Astrocyte (in vitro differentiated cells and primary cell): Measurements from ENCODE around the gene TMEM63B. TPM values are rescaled to one million over a fixed set of nuclear protein-coding genes. Genes with fewer than 3 reads are reported as not detected.

Experiments used
- DNase-seq: peaks from one replicate; pipeline ENCODE4 v3.0.0-alpha.2; 2010; ENCODE audit warnings: low read depth
- FAIRE-seq: peaks from 2 replicates; lab custom pipeline; 2011; peaks lifted over from hg19 to GRCh38; lab: Jason Lieb, UNC
- H2AFZ ChIP-seq: 2 replicates; pipeline ENCODE4 v1.6.0; 2012; ENCODE audit warnings: low read depth, low read length, inconsistent platforms
- H3K27ac ChIP-seq: 2 replicates; pipeline ENCODE4 v1.5.1; 2011; ENCODE audit warnings: low read depth, low read length, inconsistent platforms
- H3K27me3 ChIP-seq: 2 replicates; pipeline ENCODE4 v1.6.0; 2011; ENCODE audit warnings: low read length, inconsistent platforms; ENCODE audit not compliant: insufficient read depth
- H3K36me3 ChIP-seq: 2 replicates; pipeline ENCODE4 v1.5.1; 2011; ENCODE audit warnings: low read length, inconsistent platforms; ENCODE audit not compliant: insufficient read depth
- H3K4me1 ChIP-seq: 2 replicates; pipeline ENCODE4 v1.5.1; 2011; ENCODE audit warnings: low read length, inconsistent platforms; ENCODE audit not compliant: insufficient read depth
- H3K4me2 ChIP-seq: 2 replicates; pipeline ENCODE4 v1.6.0; 2012; ENCODE audit warnings: low read length, inconsistent platforms
- H3K4me3 ChIP-seq: 2 replicates; pipeline ENCODE4 v1.5.1; 2011; ENCODE audit warnings: low read depth, mild to moderate bottlenecking, low read length, inconsistent platforms; ENCODE audit not compliant: insufficient read depth
- H3K79me2 ChIP-seq: 2 replicates; pipeline ENCODE4 v1.6.0; 2012; ENCODE audit warnings: mild to moderate bottlenecking, low read length, inconsistent platforms; ENCODE audit not compliant: insufficient read depth
- H3K9ac ChIP-seq: 2 replicates; pipeline ENCODE4 v1.6.0; 2012; ENCODE audit warnings: mild to moderate bottlenecking, low read length, inconsistent platforms
- H3K9me3 ChIP-seq: 2 replicates; pipeline ENCODE4 v1.5.1; 2012; ENCODE audit warnings: low read depth, mild to moderate bottlenecking, low read length, inconsistent platforms; ENCODE audit not compliant: insufficient read depth
- H4K20me1 ChIP-seq: 2 replicates; pipeline ENCODE4 v1.6.0; 2012; ENCODE audit warnings: low read length, inconsistent platforms; ENCODE audit not compliant: insufficient read depth
- H3K27ac Mint-ChIP-seq: one replicate; pipeline ENCODE4 v1.8.0; 2021; ENCODE audit warnings: mild to moderate bottlenecking, mixed read lengths; ENCODE audit not compliant: unreplicated experiment
- H3K27me3 Mint-ChIP-seq: one replicate; pipeline ENCODE4 v1.8.0; 2021; ENCODE audit warnings: low read depth, mixed read lengths; ENCODE audit not compliant: unreplicated experiment
- H3K36me3 Mint-ChIP-seq: one replicate; pipeline ENCODE4 v1.8.0; 2021; ENCODE audit warnings: low read depth, mixed read lengths; ENCODE audit not compliant: unreplicated experiment
- H3K4me1 Mint-ChIP-seq: one replicate; pipeline ENCODE4 v1.8.0; 2021; ENCODE audit warnings: low read depth, mixed read lengths; ENCODE audit not compliant: unreplicated experiment
- H3K4me3 Mint-ChIP-seq: one replicate; pipeline ENCODE4 v1.8.0; 2021; ENCODE audit warnings: mild to moderate bottlenecking, moderate library complexity, mixed read lengths; ENCODE audit not compliant: unreplicated experiment
- H3K9me3 Mint-ChIP-seq: one replicate; pipeline ENCODE4 v1.8.0; 2021; ENCODE audit warnings: mild to moderate bottlenecking, mixed read lengths; ENCODE audit not compliant: unreplicated experiment
- CTCF ChIP-seq: IDR thresholded peaks from 2 replicates; pipeline ENCODE4 v1.5.1; 2011; ENCODE audit warnings: low read depth, mild to moderate bottlenecking, inconsistent platforms, low read length, moderate library complexity; ENCODE audit not compliant: insufficient read depth
- EZH2 ChIP-seq: IDR thresholded peaks from 2 replicates; pipeline ENCODE4 v1.6.1; 2012; ENCODE audit warnings: mild to moderate bottlenecking, low read length, inconsistent platforms; ENCODE audit not compliant: insufficient read depth
- total RNA-seq: library from RNA; stranded (reverse); gene quantifications from 2 replicates; pipeline ENCODE4 v1.2.1, GENCODE V29; 2021

Gene TMEM63B
- total RNA-seq, 1 donor from 2014 or later: 86.6 TPM

DNA sequence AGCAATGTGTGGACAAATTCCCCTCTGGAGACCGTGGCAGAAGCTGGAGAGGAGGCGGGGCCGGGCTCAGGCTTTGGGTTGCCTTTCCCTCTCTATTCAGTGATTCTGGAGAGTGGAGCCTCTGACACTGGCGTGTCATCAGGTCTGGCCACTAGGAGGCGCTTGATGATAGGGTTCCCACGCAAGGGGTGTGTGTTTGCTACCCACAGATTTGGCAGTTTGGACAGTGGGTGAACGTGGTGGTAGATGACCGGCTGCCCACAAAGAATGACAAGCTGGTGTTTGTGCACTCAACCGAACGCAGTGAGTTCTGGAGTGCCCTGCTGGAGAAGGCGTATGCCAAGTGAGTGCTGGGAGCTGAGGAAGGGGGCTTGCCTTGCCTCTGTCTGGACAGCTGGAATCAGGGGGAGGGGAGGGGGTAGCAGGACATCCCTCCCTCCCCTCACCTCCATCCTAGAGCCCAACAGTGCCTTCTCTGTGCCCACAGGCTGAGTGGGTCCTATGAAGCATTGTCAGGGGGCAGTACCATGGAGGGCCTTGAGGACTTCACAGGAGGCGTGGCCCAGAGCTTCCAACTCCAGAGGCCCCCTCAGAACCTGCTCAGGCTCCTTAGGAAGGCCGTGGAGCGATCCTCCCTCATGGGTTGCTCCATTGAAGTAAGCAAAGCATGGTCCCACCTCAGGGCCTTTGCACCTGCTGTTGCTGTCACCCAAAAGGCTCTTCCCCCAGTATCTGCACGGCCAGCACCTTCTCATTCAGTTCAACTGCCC lies 45.6 kb downstream of the TMEM63B start:
- Histone ChIP-seq H3K9me3 (no peaks in the 10 kb centered on the region), H3K27ac (no peak overlapping the region), H4K20me1 (no peaks in the 10 kb centered on the region), H3K79me2 (no peaks in the 10 kb centered on the region), H3K36me3 (no peaks in the 10 kb centered on the region), H3K4me1 (peaks cover 11% of the 10 kb centered on the region), H3K4me3 (no peak overlapping the region), H3K9ac (no peak overlapping the region), H3K27me3 (peaks cover 12% of the 10 kb centered on the region), H2AFZ (no peak overlapping the region), H3K4me2 (no peak overlapping the region)
- Mint-ChIP-seq H3K27ac (no peak overlapping the region), H3K27me3 (peaks cover 21% of the 10 kb centered on the region), H3K9me3 (no peaks in the 10 kb centered on the region), H3K4me1 (peaks cover 1% of the 10 kb centered on the region), H3K36me3 (no peaks in the 10 kb centered on the region), H3K4me3 (no peak overlapping the region)
- TF ChIP-seq CTCF: peak; percentile 92
- no peak for TF ChIP-seq EZH2
- DNase-seq (peak; percentile 42), FAIRE-seq (no peak)

- H3K27me3 ChIP-seq: peaks cover under 1% of the 10 kb centered on the region
- H3K9ac ChIP-seq: no peak overlapping the region
- no peak overlapping the region for H3K4me3 ChIP-seq
- no peak overlapping the region for H3K27ac ChIP-seq
- H2AFZ ChIP-seq: no peak overlapping the region
- H3K9me3 ChIP-seq: no peaks in the 10 kb centered on the region
- Mint-ChIP-seq H3K36me3 (no peaks in the 10 kb centered on the region), H3K9me3 (peaks cover 3% of the 10 kb centered on the region), H3K27me3 (peaks cover 10% of the 10 kb centered on the region), H3K4me1 (peaks cover 8% of the 10 kb centered on the region), H3K27ac (no peak overlapping the region), H3K4me3 (no peak overlapping the region)
- peaks cover 20% of the 10 kb centered on the region for H3K4me1 ChIP-seq
- H4K20me1 ChIP-seq: no peaks in the 10 kb centered on the region
- H3K4me2 ChIP-seq: no peak overlapping the region
- FAIRE-seq: no peak
- no peaks in the 10 kb centered on the region for H3K79me2 ChIP-seq
- TF ChIP-seq EZH2: no peak
- no peak for TF ChIP-seq CTCF
- H3K36me3 ChIP-seq: no peaks in the 10 kb centered on the region
- no peak for DNase-seq
Observed at GRCh38 chr6:44176130-44176761, 48.9 kb downstream of the TMEM63B start.
